Right lung (tissue), 5 donors: Measurements from ENCODE around the gene DOC2B. TPM values are rescaled to one million over a fixed set of nuclear protein-coding genes. Genes with fewer than 3 reads are reported as not detected.
"Not testable (repeated sequence)": the region's sequence is repeated elsewhere in the genome, so short reads cannot be mapped to it uniquely, and the experiment has no call there.

Experiments used
- DNase-seq, 2 donors: peaks; one replicate each; pipeline ENCODE4 v3.0.0-alpha.2; 2013
- polyA plus RNA-seq, 5 donors: library from polyadenylated mRNA; unstranded; fragments of 120-200 nt; gene quantifications; one replicate each; pipeline versions ENCODE4 v1.2.1 to v1.2.3, GENCODE V29; 2013; ENCODE audit warnings: inconsistent platforms in 1 of 5, low replicate concordance in 1 of 5; ENCODE audit not compliant: insufficient read length in 5 of 5, insufficient read depth in 1 of 5

Gene DOC2B
- polyA plus RNA-seq, 5 donors = 2.2 to 3.7 (median 3.6) TPM

DNA sequence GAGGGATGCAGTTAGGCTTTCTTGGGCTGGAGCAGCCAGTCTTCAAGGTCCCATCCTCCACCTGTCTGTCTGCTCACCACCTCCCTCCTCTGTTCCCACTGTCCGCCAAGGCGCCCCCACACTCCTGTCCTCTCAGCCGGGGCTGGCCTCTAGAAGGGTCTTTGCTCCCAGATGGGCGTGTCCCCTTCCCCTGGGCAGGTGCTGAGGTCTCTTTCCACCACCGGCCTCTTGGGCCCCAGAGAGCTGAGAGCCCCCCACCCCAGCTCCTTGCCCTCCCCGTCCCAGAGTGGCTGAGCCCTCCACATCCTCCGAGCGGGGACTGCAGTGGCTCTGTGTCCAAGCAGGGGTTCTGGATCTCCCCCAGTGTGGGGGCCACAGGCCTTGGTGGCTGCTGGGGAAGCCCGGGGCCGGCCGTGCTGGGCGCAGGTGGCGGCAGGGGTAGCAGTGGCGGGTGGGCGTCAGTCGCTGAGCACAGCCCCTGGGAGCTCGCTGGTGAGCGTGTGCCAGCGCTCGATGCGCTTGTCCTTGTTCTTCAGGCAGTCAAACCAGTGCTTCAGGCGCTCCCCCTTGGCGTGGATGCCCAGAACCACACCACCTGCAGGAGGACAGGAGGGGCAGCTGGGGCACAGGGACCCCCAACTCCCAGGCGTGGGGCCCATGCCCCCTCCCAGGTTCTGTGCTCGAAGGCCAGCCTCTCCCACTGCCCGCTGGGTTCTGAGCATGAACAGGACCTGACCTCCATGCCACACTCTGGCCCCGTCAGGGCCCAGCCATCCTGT, 34.3 kb downstream of the DOC2B start:
- no peak for DNase-seq

- no peak for DNase-seq
Observed at GRCh38 chr17:146546-146945, 34.9 kb downstream of the DOC2B start.

DNA sequence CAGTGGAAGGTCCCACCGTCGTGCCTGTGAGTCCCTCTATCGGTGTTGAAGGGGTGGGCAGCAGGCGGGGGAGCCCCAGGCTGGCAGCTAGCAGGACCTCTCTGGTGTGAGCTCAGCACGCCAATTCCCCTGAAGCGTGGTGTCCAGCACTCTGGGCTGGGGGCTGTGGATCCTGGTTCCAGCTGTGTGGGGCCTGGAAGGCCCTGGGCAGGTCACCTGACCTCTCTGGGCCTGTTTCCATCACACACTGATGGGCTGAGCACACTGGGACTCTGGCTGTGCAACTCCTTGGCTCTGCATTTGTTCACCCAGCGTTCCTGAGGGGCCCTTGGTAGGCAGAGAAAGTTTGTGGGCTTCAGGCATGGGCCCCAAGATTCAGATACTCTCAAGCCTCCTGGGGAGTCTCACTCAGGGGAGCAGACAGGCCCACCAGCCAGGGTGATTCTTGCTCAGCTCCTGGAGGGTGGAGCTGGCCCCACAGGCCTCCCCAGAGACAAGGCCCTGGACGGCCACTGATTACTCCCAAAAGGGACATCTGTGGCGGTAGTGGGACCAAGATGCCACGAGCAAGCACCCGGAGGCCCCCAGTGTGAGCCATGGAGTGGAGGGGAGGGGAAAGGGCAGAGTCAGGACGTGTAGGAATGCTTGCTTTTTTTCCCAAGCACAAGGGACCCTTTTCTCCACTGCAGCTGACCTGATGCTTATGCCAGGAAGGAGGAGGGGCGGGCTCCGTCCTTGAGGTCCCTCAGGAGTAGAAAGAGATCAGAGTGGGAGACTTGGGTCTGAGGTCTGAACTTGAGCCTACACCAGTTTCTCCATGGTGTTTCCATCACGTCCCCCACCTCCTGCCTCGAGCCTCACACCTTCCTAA, 35.5 kb downstream of the DOC2B start:
- DNase-seq = no peak

GRCh38 chr17:144936-145670, 36.3 kb downstream of the DOC2B start:
- no peak for DNase-seq

DNA sequence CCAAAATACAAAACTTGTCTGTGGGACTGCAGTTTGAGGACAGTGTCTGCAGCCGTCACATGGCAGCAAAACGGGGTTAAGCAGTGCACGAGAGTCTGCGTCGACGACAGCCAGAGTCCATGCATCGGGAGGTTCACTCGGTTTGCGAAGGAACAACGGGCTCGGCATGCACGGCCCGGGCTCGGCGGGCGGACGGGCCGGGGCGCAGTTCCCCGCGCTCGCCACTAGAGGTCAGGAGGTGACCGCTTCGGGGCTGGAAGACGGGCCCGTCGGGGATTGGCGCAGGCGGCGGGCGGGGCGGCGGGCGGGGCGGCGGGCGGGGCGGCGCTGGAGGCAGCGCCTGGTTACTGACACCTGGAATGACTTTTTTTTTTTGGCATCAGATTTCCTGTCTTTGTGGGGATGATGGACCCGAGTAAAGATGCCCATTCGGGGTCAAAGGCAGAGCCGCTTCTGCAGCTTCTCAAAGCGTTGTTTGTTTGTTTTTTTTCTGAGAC, 37.6 kb downstream of the DOC2B start:
- peak; percentile 49 to 62 for DNase-seq

DNA sequence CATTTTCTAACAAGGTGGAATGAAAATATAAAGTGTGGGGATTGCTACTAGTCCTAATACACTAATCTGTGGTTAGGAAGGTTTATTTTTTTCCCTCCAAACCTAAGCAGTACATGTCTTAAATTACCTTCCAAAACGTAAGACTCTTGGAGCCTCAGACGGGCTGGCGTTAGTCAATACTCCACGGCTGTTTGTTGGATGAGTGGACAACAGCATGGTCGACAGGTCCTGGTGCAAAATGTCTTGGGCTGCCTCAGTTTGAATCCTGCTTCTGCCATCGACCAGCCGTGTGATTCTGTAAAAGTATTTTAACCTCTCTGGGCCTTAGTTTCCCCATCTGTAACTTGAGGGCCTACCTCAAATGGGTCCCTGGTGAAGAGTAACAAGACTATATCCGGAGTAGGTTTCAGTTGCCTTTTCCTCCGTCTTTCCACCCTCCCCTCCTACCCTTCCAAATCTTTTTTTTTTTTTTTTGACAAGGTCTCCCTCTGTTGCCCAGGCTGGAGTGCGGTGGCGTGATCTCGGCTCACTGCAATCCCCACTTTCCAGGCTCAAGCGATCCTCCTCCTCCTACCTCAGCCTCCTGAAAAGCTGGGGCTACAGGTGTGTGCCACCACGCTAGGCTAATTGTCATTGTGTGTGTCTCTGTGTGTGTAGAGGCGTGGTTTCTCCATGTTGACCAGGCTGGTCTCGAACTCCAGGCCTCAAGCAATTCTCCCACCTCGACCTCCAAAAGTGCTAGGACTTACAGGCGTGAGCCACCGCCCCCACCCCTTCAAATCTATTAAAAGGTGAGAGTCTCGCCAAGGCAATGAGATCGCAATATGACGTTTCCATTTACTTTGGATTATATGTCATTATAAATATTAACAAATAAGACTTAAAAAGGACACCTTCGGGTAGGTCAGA, 38.3 kb downstream of the DOC2B start:
- no peak for DNase-seq

- no peak for DNase-seq
Observed at GRCh38 chr17:142102-142661, 39.3 kb downstream of the DOC2B start.

GRCh38 chr17:139401-140205, 41.8 kb downstream of the DOC2B start:
- not testable (repeated sequence) for DNase-seq

DNA sequence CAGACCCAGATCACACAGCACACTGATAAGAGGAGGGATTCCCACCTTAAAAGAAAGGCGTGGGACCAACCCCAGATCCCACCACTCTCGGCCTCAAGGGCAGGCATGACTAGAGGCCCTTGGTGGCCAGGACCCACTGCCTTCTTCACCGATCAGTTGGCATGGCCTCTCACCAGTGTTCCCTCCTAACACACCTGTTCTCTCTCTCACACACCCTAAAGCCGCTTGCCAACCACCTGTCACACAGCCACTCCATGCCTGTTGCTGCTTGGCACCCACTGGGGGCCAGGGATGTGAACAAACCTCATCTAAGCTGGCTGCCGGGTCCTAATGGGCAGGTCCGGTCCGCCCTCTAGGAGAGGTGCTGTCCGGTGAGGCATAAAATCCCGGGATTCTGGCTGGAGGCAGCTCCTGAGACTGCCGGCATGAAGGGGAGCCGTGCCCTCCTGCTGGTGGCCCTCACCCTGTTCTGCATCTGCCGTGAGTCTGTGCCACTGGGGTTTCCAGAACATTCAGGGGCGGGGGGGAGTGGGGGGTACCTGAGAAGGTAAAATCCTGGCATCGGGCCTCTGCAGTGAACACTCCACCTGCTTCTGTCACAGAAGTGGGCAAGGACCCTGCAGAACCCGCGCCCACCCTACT, 44.2 kb downstream of the DOC2B start, which contains the start of gene SCGB1C2:
TSS of gene SCGB1C2 (plus strand) at position 404 of the 642 bp plus-strand sequence. CDS start at position 426, 22 bp downstream.
- not testable (repeated sequence) for DNase-seq

GRCh38 chr17:136531-136930, 44.9 kb downstream of the DOC2B start:
- DNase-seq = not testable (repeated sequence)

DNA sequence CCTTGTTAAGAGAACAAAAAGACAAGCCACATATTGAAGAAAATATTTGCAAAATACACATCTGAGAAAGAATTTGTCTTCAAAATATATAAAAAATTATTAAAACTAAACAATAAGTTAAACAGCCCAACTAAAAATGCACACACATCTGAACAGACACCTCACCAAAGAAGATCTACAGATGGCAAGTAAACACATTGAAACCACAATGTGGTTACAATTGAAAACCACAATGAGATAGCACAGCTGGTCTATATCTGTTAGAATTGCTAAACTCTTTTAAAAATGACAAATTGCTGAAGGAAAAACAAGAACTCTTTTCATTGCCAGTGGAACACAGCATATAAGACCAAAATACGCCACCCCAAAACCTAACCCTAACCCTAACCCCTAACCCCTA, 45.6 kb downstream of the DOC2B start:
- DNase-seq = not testable (repeated sequence)

GRCh38 chr17:135022-135421, 46.4 kb downstream of the DOC2B start:
- not testable (repeated sequence) for DNase-seq

DNA sequence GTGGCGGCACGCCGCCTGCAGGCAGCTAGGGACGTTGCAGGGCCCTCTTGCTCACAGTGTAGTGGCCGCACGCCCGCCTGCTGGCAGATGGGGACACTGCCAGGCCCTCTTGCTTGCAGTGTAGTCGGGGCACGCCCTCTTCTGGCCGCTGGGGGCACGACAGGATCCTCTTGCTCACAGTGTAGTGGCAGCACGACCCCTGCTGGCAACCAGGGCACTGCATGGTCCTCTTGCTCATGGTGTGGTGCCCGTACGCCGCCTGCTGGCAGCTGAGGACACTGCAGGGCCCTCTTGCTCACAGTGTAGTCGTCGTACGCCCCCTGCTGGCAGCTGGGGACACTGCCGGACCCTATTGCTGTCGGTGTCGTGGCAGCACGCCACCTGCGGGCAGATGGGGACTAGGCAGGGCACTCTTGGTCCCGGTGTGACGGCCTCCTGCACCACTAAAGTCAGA, 47.1 kb downstream of the DOC2B start:
- not testable (repeated sequence) for DNase-seq

DNA sequence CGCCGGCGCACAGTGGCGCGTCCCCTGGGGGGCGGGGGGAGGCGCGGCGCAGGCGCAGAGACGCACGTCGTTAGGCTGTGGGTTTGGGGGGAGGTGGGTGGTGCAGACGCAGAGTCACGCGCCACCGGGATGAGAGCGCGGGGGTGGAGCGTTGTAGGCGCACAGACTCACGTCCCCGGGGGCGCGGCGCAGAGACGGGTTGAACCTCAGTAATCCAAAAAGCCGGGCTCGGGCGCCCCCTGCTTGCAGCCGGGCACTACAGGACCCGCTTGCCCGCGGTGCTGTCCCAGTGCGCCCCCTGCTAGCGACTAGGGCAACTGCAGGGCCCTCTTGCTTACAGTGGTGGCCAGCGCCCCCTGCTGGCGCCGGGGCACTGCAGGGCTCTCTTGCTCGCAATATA, 47.5 kb downstream of the DOC2B start:
- not testable (repeated sequence) for DNase-seq

DNA sequence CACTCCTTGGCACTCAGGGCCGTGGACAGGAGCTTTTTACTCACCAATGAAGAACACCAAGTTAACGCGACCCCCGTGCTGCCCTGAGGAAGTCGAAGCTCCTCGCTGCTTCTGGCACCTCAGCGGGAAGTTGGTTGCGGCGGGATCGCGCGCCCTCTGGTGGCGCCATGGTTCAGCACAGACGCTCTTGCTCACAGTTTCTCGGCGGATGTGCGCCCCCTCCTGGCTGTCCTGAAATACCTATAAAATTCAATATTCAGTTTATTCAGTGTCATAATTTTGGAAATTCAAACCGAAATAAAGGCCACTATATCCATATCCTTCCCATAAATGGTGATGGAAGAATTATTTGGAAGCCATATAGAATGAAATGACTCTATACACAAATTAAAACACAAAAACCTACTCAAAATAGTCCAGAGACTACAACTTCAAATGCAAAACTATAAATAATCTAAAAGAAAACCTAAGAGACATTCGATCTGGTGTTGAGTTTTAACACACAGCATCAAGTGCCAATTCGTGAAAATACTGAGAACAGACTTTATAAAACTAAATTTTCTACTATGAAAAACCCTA, 63.0 kb downstream of the DOC2B start:
- DNase-seq = not testable (repeated sequence)

GRCh38 chr17:113111-113510, 68.3 kb downstream of the DOC2B start:
- DNase-seq = peak in 1 of 2 donors; percentile 8
